Measurements from ENCODE around the gene ADAMTS14. TPM values are rescaled to one million over a fixed set of nuclear protein-coding genes. Genes with fewer than 3 reads are reported as not detected.

ADAMTS14 gene
- polyA plus RNA-seq, 1 donor (not counting 4 experiments of a cell fraction or from before 2014, with no cell fraction given), result 0.09 TPM

- Histone ChIP-seq H3K27me3 (ENCODE audit: control insufficient read depth, extremely low read depth, insufficient read depth, low read length) (peaks cover 6% of the 10 kb centered on the region), H3K4me3 (ENCODE audit: control insufficient read depth in 2 of 3, extremely low read depth in 1 of 3, insufficient read depth in 2 of 3, low read depth in 1 of 3, low read length in 3 of 3) (no peak overlapping the region), H3K79me2 (ENCODE audit: control insufficient read depth, insufficient read depth, low read length) (no peaks in the 10 kb centered on the region), H3K4me1 (ENCODE audit: control insufficient read depth, extremely low read depth, insufficient read depth, low read length) (no peaks in the 10 kb centered on the region), H3K9me3 (ENCODE audit: control insufficient read depth, low read depth, low read length) (no peaks in the 10 kb centered on the region), H2AFZ (ENCODE audit: control insufficient read depth, low read length) (no peak overlapping the region), H3K9ac (ENCODE audit: control insufficient read depth, extremely low read depth, insufficient read depth, low read length) (no peak overlapping the region), H4K20me1 (ENCODE audit: control insufficient read depth, extremely low read depth, insufficient read depth, low read length) (no peaks in the 10 kb centered on the region), H3K4me2 (ENCODE audit: control insufficient read depth, extremely low read depth, insufficient read depth, low read depth, low read length) (no peak overlapping the region), H3K9me1 (ENCODE audit: control insufficient read depth, extremely low read depth, insufficient read depth, low read length) (no peaks in the 10 kb centered on the region), H3K27ac (ENCODE audit: control insufficient read depth, insufficient read depth, low read length) (no peak overlapping the region), H3K36me3 (ENCODE audit: control insufficient read depth in 2 of 2, extremely low read depth in 1 of 2, insufficient read depth in 2 of 2, low read length in 2 of 2) (no peaks in the 10 kb centered on the region)
- TF ChIP-seq EZH2 (IDR thresholded peaks at IDR 0.05; ENCODE audit: low read length), result no peak
- no peak for TF ChIP-seq CTCF (optimal IDR thresholded peaks at IDR 0.05 in 1 of 3, IDR thresholded peaks at IDR 0.05 in 1 of 3, conservative IDR thresholded peaks at IDR 0.05 in 1 of 3; ENCODE audit: extremely low read depth in 1 of 3, insufficient read depth in 2 of 3, low read length in 3 of 3)
- DNase-seq (ENCODE audit: low read depth, low spot score), result no peak
- dilution Hi-C loops (cut with MboI; ENCODE audit: extremely low pct_ligation_motif_present, low sequenced_read_pairs), result no loop called here
- no peak for FAIRE-seq
Observed at GRCh38 chr10:70776455-70777005, 104.2 kb downstream of the ADAMTS14 start.

- TF ChIP-seq EZH2 (IDR thresholded peaks at IDR 0.05; ENCODE audit: low read length) (no peak), CTCF (optimal IDR thresholded peaks at IDR 0.05 in 1 of 3, IDR thresholded peaks at IDR 0.05 in 1 of 3, conservative IDR thresholded peaks at IDR 0.05 in 1 of 3; ENCODE audit: extremely low read depth in 1 of 3, insufficient read depth in 2 of 3, low read length in 3 of 3) (no peak)
- FAIRE-seq, result no peak
- no peak overlapping the region for H3K4me3 ChIP-seq (ENCODE audit: control insufficient read depth in 2 of 3, extremely low read depth in 1 of 3, insufficient read depth in 2 of 3, low read depth in 1 of 3, low read length in 3 of 3)
- dilution Hi-C loops (cut with MboI; ENCODE audit: extremely low pct_ligation_motif_present, low sequenced_read_pairs), result no loop called here
- H3K27me3 ChIP-seq (ENCODE audit: control insufficient read depth, extremely low read depth, insufficient read depth, low read length), result peaks cover 6% of the 10 kb centered on the region
- no peaks in the 10 kb centered on the region for H3K9me1 ChIP-seq (ENCODE audit: control insufficient read depth, extremely low read depth, insufficient read depth, low read length)
- no peaks in the 10 kb centered on the region for H3K36me3 ChIP-seq (ENCODE audit: control insufficient read depth in 2 of 2, extremely low read depth in 1 of 2, insufficient read depth in 2 of 2, low read length in 2 of 2)
- H3K79me2 ChIP-seq (ENCODE audit: control insufficient read depth, insufficient read depth, low read length), result no peaks in the 10 kb centered on the region
- H3K27ac ChIP-seq (ENCODE audit: control insufficient read depth, insufficient read depth, low read length), result no peak overlapping the region
- H3K9me3 ChIP-seq (ENCODE audit: control insufficient read depth, low read depth, low read length), result no peaks in the 10 kb centered on the region
- no peak overlapping the region for H3K4me2 ChIP-seq (ENCODE audit: control insufficient read depth, extremely low read depth, insufficient read depth, low read depth, low read length)
- no peak overlapping the region for H3K9ac ChIP-seq (ENCODE audit: control insufficient read depth, extremely low read depth, insufficient read depth, low read length)
- H4K20me1 ChIP-seq (ENCODE audit: control insufficient read depth, extremely low read depth, insufficient read depth, low read length), result no peaks in the 10 kb centered on the region
- no peak for DNase-seq (ENCODE audit: low read depth, low spot score)
- H2AFZ ChIP-seq (ENCODE audit: control insufficient read depth, low read length), result no peak overlapping the region
- H3K4me1 ChIP-seq (ENCODE audit: control insufficient read depth, extremely low read depth, insufficient read depth, low read length), result no peaks in the 10 kb centered on the region
Observed at GRCh38 chr10:70777063-70777875, 105.0 kb downstream of the ADAMTS14 start.
